ENCODE data around the gene CD86.

The CD86 gene

DNA sequence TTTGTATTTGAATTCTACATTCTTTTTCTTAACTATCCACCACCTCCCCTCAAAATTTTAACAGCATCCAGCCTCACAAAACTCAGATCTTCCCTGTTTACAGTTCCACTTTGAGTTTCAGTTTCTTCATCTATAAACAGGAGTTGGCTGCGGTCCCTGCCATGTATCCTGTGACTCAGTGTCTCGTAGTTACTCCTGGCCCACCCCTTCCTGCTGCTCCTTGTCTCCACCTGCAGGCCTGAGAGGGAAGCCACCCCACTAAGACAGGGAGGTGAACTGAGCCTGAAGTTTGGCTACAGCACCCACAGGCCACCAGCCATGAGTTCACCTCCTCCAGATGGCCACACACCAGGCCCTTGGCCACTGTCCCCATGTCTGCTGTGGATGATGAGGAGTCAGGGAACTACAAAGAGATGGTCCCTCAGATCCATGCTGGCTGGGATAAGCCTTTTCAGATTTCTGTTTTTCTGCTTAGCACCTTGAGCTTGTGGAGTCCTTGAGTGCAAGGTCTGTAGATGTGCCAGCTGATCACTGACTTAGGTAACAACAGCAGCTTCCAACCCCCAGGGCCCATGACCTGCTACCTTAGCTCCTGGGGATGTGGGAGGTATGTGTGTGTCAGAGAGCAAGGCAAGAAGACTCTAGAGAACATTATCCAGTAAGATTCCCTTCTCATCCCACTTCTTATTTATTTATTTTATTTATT, 37.5 kb downstream of the CD86 start:
- DNase-seq (ENCODE audit: low read depth): no peak

- no peak for DNase-seq (ENCODE audit: low read depth)
These were observed 39.0 kb downstream of the CD86 start for GRCh38 chr3:122094125-122094524.

GRCh38 chr3:122094693-122095092, 39.5 kb downstream of the CD86 start:
- DNase-seq (ENCODE audit: low read depth): no peak

- no peak for DNase-seq (ENCODE audit: low read depth)
These were observed 42.0 kb downstream of the CD86 start for GRCh38 chr3:122097141-122097540.

- no peak for DNase-seq (ENCODE audit: low read depth)
These were observed 43.4 kb downstream of the CD86 start for GRCh38 chr3:122098611-122099010.

DNA sequence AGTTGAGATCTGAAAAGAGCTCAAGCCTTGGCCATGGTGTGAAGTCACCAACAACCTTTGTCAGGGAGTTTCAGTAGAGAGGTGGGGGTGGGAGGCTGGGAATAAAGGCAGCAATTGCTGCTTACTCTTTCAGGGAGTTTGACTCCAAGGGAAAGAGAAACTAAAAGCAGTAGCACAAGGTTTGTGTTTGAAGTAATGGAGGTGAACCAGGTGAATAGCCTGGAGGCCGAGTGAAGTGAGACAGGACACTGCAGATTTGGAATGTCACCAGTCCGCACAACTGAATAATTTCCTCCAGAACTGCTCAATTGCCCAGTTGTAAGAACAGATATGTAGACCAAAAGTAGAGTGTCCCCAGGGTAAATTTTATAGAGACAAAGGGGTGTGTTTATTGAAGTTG, 44.1 kb downstream of the CD86 start:
- DNase-seq (ENCODE audit: low read depth): no peak

GRCh38 chr3:122100083-122100482, 44.9 kb downstream of the CD86 start:
- no peak for DNase-seq (ENCODE audit: low read depth)

GRCh38 chr3:122100591-122101463, 45.7 kb downstream of the CD86 start:
- DNase-seq (ENCODE audit: low read depth): no peak

DNA sequence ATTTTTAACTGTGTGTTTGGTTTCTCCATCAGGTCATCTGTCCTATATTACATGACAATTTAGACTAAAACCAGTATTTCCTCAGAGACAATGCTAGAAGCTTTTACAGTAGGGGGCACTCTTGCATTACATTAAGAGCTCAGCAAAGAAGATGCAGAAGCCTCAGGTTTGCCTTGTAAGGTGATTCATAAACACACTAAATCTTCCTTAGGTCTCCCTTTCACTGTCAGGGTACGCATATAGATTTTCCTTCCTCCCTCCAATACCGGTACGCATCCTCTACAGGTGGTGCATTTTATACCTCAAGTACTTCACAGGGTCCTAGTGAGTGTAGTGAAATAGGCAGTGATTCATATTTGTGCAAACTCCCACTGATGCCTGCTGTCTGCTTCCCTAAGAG, 46.5 kb downstream of the CD86 start:
- DNase-seq (ENCODE audit: low read depth): no peak

GRCh38 chr3:122102191-122102935, 47.2 kb downstream of the CD86 start:
- DNase-seq (ENCODE audit: low read depth): no peak

- DNase-seq (ENCODE audit: low read depth): no peak
These were observed 48.8 kb downstream of the CD86 start for GRCh38 chr3:122103821-122104514.

DNA sequence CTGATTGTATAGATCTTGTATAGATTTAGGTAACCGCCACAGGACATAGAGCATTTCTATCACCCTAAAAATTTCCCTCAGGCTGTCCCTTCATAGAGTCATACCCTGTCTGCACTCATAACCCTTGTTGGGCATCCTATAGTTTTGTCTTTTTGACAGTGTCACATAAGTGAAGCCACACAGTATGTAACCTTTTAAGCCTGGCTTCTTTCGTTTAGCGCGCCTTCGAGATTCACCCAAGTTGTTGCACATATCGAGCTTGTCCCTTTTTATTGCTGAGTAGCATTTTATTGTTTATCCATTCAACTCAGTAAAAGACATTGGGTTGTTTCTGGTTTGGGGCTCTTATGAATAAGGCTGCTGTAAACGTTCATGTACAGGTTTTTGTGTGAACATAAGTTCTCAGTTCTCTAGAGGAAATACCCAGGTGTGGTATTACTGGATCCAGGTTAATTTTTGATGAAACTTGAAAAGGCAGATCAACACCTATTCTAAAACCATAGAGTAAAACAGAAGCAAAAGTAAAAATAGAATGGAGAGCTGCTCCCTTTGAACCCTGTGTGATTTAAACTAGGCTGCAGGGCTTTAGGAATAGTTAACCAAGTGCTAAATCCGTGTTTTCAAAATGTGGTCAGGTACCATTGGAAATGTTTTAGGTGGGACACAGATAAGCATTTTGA, 49.5 kb downstream of the CD86 start:
- DNase-seq (ENCODE audit: low read depth): no peak

GRCh38 chr3:122105626-122106025, 50.5 kb downstream of the CD86 start:
- DNase-seq (ENCODE audit: low read depth): no peak

- DNase-seq (ENCODE audit: low read depth): no peak
These were observed 52.0 kb downstream of the CD86 start for GRCh38 chr3:122107171-122107570.

DNA sequence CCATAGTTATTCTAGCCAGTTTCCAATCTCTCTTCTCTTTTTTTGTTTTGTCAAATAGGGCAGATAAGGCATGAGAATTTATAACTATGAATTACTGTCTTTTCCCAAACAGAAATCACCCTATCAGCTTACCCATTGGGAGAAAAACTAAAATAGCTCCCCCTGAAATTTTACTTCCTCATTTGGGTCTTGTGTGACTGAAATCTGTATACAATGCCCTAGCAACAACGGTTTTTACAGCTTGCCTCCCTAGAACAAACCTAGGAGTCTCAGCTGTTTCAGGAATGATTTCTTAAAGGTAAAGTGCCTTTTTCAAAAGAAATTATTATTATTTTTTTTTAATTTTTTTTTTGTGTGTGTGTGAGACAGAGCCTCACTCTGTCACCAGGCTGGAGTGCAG, 56.8 kb downstream of the CD86 start:
- no peak for DNase-seq (ENCODE audit: low read depth)

- DNase-seq (ENCODE audit: low read depth): no peak
These were observed 57.6 kb downstream of the CD86 start for GRCh38 chr3:122112754-122113153.

DNA sequence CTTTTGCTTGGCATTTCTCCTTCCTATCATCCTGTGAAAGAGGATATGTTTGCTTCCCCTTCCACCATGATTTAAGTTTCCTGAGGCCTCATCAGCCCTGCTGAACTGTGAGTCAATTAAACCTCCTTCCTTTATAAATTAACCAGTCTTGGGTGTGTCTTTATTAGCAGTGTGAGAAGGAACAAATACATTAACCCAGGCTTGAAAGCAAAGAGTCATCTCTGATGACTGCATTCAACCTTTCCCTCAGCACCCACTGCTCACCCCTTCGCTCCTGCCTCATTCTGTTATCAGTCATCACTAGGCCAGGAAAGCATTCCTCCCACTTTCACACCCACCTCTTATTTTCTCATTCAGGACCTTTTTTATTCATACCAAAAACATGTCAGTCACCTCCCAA, 68.7 kb downstream of the CD86 start:
- no peak for DNase-seq (ENCODE audit: low read depth)

GRCh38 chr3:122132949-122133540, 77.9 kb downstream of the CD86 start:
- no peak for DNase-seq (ENCODE audit: low read depth)

DNA sequence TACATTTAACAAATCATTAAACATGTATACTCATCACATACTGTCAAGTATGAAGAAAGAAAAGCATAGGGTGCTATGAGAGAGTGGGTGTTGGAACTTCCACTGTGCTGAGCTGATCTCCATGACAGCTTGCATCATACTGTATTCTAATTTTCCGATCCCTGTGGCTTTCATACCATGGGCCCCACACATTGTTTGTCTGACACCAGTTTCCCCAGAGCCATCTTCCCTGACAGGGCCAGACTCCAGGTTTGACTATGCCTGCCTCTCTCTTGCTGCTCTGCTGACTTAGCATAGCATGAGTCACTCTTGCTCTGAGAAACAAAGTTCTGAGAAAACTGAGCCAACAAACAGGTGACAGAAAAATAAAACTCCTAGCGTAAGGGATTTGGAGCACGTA, 91.3 kb downstream of the CD86 start:
- DNase-seq (ENCODE audit: low read depth): no peak

DNA sequence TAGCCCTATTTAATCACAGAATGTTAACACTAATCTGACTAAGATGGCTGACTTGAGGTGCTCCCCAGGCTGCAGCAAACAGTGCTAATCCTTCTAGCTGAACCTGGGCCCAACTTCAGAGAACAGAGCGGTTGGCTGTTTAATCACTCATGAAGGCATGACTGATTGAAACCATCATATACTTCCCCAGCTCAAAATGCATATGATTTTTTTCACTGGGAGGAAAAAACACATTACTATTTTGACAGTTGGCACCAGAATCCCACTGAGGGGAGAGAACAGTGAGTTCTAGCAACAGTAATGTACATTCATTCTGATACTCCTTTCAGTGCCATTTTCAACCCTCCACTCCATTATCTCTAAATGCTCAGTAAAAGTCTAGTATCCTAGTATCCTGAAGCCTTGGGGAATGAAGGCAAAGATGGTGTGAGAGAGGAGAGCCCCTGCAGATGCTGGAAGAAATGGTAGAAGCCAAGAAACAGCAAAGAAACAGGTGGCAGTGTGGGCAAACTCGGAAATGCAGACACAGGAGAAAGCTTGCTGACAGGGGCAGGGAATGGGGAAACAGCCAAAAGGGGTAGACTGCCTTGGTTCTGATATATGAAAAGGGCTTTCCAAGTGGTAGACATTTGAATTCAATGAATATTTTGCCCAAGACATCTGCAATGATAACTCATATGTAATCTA, 93.9 kb downstream of the CD86 start:
- no peak for DNase-seq (ENCODE audit: low read depth)

DNA sequence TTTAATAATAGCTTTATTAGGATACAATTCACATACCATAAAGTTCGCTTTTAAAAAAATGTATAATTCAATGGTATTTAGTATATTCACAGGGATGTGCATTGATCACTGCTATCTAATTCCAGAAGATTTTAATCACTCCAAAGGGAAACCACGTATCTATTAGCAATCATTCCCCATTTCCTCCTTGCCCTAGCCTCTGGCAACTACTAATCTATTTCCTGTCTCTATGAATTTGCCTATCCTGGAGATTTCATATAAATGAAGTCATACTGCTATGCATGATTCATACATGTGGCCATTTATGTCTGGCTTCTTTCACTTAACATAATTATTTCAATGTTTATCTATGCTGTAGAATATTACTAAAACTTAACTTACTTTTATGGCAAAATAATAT, 96.3 kb downstream of the CD86 start:
- DNase-seq (ENCODE audit: low read depth): no peak
